ENCODE results near the gene USP21. TPM values are rescaled to one million over a fixed set of nuclear protein-coding genes. Genes with fewer than 3 reads are reported as not detected.
A peak's percentile ranks its signal among the peaks of the same experiment; 100 is the strongest.

USP21 gene
- total and polyA plus RNA-seq, 9 of the 15 experiments (the other 6 are each of a cell fraction or from before 2014, with no cell fraction given): 4.9 to 52.4 (median 21.6) TPM

GRCh38 chr1:161192476-161193465 lies 33.5 kb downstream of the USP21 start (continued):
- TF ChIP-seq UBTF (IDR thresholded peaks at IDR 0.05; ENCODE audit: borderline replicate concordance in 1 of 2, low read depth in 2 of 2, low read length in 2 of 2) (0 out of 4 replicates have a peak, but pooled peaks of 1 of the 2 experiments have one; percentile 33), CBX2 (IDR thresholded peaks at IDR 0.05; ENCODE audit: insufficient read depth, low read length, poor library complexity, severe bottlenecking) (no peak), FOXK2 (conservative IDR thresholded peaks at IDR 0.05 in 1 of 2, IDR thresholded peaks at IDR 0.05 in 1 of 2; ENCODE audit: low read depth in 2 of 2) (peak in 1 of 2 experiments; percentile 28; a peak in 1 of 4 replicates), ZNF263 (CRISPR knock-in tag; IDR thresholded peaks at IDR 0.05; ENCODE audit: borderline replicate concordance) (peak; percentile 51; the same call in 1 of the 2 replicates), REST (IDR thresholded peaks at IDR 0.05; ENCODE audit: borderline replicate concordance) (peak; percentile 69; the same call in 1 of the 2 replicates), REST (CRISPR knock-in tag; IDR thresholded peaks at IDR 0.05; ENCODE audit: low read depth) (no peak), SOX6 (IDR thresholded peaks at IDR 0.05) (peak; percentile 38), MAZ (CRISPR knock-in tag; conservative IDR thresholded peaks at IDR 0.05 in 1 of 2, IDR thresholded peaks at IDR 0.05 in 1 of 2) (peak in 1 of 2 experiments; percentile 78; a peak in 2 of 4 replicates), XRCC5 (IDR thresholded peaks at IDR 0.05; ENCODE audit: low read depth, low read length) (peak; percentile 91), SMAD3 (CRISPR knock-in tag; conservative IDR thresholded peaks at IDR 0.05) (no peak), JUND (IDR thresholded peaks at IDR 0.05; ENCODE audit: borderline replicate concordance, low read depth, low read length) (peak; percentile 32; the same call in 1 of the 2 replicates), JUND (tag; IDR thresholded peaks at IDR 0.05; ENCODE audit: borderline replicate concordance, low read depth, low read length) (no peak), LCOR (CRISPR knock-in tag; IDR thresholded peaks at IDR 0.05) (0 out of 2 replicates have a peak, but pooled peaks have one; percentile 46)
